Umbilical cord (tissue), 2 donors: Measurements from ENCODE around the gene PCID2. TPM values are rescaled to one million over a fixed set of nuclear protein-coding genes. Genes with fewer than 3 reads are reported as not detected.
A peak's percentile ranks its signal among the peaks of the same experiment; 100 is the strongest.

ENCODE experiments used
- DNase-seq: peaks from one replicate; pipeline ENCODE4 v3.0.0-alpha.2; 2015; ENCODE audit warnings: low spot score
- total RNA-seq: library from RNA; depleted of rRNA; stranded (reverse); fragments of >200 nt; gene quantifications from one replicate; pipeline ENCODE4 v1.2.3, GENCODE V29; 2014; ENCODE audit warnings: low replicate concordance; ENCODE audit not compliant: insufficient read depth

Gene PCID2
- total RNA-seq, 1 donor from 2014 or later, result 79.9 TPM

DNA sequence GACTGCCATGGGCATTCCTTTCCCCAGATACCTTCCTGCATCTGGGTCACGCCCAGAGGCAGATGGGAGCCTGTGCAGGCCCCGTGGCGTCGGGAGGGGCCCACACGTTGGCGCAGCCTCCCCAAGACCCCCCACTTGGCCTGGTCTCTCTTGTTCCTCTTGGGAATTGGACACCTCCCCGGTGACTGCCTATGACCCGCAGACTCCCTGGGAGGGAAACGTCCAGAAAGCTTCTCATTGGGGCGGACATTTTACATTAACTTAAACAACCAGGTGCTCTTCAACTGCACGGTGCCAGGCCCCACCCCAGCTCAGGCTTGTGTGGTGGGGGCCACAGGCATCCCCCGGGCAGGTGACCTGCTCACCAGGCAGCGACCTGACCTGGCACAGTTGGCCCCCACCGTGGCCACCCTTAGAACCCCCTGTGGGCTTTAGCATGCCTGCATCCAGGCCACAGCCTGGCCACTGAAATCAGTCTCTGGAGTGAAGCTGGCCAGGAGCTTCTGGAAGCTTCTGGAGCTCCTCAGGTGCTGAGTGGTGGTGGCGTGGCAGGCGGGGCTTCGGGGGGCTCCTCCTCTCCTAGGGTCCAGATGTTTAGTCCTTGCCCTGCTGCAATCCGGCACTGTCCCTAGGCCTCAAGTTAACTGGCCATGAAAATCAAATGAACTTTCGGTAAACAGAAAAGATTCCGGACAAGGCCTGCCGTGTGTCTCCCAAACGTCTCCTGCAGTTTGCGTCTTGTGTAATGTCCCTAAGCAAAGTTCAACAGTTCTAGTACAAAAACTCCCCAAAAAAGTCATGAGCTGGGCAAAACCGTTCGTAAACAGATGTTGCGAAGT is 58.5 kb downstream of the PCID2 start:
- no peak for DNase-seq

DNA sequence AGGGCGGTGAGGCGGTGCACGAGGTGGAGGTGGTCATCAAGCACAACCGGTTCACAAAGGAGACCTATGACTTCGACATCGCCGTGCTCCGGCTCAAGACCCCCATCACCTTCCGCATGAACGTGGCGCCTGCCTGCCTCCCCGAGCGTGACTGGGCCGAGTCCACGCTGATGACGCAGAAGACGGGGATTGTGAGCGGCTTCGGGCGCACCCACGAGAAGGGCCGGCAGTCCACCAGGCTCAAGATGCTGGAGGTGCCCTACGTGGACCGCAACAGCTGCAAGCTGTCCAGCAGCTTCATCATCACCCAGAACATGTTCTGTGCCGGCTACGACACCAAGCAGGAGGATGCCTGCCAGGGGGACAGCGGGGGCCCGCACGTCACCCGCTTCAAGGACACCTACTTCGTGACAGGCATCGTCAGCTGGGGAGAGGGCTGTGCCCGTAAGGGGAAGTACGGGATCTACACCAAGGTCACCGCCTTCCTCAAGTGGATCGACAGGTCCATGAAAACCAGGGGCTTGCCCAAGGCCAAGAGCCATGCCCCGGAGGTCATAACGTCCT is 59.4 kb downstream of the PCID2 start:
- no peak for DNase-seq

DNA sequence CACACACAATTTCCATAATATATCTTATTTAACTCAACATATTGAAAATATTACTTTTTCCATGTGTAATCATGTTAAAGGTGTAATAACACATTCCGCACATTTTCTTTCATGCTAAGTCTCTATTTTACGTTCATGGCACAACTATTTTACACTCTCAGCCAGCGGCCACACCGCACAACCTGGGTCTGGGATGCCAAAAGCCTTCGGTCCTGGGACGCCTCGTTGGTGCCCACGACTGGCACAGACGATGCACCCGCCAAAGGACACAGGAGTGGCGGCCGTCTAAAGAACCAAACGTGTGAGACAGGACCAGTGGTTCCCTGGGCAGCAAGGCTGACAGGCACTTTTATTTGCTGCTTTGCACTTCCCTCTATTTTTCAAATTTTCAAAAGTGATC is 60.1 kb downstream of the PCID2 start:
- no peak for DNase-seq

DNA sequence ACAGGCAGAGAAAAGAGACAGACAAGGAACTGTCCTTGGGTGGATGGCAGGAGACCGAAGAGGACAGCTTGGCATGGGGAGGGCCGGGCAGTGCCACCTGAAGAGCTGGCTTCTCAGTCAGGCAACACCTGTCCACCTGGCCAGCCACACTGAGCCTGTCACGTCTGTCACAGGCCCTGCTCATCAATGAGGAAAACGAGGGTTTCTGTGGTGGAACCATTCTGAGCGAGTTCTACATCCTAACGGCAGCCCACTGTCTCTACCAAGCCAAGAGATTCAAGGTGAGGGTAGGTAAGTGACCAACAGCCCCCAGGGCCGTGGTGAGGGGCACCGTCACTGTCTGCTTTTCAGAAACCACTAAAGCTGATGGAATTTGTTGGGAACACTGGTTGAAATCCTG is 61.3 kb downstream of the PCID2 start:
- no peak for DNase-seq

DNA sequence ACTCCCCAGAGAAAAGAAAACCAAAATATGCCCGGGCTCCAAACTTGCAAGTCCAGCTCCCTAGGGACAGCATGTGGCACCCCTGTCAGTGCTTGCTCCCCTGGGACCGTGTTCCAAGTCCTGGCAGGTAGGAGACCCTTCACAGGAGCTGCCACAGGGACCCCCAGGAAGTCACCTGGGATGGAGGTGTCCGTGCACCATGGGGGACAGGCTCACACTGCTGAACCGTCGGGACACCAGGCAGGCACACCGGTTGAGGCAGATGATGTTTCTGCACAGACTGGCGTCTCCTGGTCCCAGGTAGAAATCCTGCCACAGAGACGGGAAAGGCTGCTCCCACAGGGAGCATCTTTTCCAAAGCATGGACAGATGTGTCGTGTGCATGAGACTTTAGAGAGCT is 61.7 kb downstream of the PCID2 start:
- no peak for DNase-seq

DNA sequence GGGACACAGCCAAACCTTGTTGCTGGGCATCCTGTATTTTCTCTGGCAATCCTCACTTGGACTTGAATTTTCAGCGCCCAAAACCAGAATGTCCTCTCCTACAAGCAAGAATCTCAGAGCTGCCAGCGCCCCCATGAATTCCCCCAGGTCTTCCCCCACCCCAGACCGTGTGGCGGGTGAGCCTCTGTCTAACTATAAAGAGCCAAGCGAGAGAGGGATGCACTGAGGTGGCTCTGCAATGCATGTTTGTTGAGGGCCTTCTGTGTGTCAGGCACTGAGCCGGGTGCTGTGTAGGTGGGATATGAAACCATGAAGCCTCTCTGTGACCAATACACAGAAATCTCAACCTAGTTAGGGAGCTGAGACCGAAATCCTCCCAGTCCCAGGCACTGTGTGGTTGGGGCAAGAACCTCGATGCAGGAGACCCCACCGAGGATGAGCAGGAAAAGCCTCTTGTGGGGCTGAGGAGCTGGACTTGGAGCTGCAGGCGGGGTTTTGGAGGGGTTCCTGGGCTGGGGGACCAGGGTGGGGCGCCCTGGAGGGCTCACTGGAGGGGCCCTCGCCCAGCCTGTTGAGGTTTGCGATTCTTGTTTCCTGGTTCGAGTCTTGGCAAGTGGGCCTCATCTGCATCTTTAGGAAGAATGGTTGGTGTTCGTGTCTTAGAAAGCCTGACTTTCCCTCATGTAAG is 62.4 kb downstream of the PCID2 start:
- no peak for DNase-seq

DNA sequence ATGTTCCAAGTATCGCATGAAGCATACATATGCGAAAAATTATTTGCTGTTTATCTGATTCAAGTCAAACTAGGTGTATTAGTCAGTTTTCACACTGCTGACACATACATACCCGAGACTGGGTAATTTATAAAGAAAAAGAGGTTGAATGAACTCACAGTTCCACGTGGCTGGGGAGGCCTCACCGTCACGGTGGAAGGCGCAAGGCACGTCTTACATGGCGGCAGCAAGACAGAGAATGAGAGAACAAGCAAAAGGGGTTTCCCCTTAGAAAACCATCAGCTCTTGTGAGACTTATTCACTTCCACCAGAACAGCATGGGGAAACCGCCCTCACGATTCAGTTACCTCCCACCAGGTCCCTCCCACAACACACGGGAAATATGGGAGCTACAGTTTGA is 63.0 kb downstream of the PCID2 start:
- DNase-seq, result no peak

DNA sequence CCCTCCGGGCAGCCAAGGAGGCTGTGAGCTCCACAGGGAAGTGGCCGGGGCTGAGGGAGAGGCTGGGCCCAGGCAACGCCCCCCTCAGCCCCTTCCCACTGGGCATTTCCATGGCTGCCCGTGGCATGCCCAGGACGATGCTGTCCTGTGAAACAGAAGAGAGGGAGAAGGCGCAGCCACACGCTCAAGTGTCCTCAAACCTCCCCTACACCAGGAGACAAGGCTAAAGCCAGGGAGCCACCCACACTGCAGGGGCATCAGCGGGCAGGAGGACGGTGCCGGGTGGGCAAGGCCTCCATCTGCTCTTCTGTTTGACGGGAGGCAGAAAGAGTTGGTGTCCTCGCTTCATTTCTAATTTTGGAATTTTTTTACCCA is 64.2 kb downstream of the PCID2 start:
- DNase-seq, result no peak

DNA sequence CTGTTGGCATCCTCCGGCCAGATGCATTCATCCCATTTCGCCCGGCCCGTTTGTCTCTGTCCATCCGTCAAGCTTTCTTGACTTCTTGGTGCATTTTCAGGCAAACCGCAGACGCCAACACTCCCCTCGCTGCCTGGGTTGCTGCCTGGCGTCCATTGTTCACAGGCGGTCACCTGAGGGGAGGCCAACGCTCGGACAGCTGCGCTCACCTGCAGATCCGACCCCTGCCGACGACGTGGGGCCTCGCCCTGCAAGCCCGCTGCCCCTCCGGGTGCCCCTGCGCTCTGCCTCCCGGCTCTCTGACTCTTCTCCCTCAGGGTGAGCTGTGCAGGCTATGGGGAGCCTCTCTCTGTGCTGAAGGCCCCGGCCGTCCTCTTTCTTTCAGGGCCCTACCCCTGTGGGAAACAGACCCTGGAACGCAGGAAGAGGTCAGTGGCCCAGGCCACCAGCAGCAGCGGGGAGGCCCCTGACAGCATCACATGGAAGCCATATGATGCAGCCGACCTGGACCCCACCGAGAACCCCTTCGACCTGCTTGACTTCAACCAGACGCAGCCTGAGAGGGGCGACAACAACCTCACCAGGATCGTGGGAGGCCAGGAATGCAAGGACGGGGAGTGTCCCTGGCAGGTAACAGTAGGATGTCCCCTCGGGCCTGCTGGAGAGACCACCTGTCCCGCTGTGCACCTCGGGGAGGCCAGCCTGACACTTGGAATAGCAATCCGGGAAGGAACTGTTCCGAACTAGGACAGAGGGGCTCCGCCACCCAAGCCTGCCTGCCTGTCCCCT is 64.8 kb downstream of the PCID2 start:
- no peak for DNase-seq

DNA sequence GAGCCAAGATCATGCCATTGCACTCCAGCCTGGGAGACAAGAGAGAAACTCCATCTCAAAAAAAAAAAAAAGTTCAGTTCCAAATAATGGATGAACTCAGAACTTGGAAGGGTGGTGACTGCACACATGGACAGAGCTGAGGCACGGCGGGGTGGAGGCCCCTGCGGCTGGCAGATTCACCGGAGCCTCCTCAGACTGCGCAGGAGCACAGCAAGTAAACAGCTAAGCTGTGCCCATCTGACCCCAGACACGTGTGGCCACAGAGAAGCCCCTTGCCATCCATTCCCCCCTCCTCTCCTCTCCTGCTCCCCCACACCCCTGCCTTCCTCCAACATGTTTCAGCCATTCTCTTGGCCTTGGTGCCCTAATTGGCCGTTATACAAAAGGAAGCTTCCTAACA is 65.6 kb downstream of the PCID2 start:
- no peak for DNase-seq

DNA sequence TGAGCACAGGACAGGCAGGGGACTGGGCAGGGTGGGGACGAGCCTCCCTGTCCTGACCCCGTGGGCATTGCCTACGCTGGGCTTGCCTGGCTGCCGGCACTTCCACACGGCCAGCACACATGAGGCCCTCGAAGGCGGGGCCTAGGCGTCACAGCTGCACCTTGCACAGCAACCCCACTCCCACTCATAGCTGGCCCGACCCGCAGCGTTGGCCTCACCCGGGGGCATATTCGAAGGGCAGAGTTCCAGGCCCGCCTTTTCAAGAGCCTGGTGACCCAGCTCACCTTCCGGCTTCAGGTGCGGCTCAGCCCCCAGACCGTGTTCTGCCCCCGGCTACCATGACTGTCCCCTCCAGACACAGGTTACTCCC is 66.9 kb downstream of the PCID2 start:
- no peak for DNase-seq

DNA sequence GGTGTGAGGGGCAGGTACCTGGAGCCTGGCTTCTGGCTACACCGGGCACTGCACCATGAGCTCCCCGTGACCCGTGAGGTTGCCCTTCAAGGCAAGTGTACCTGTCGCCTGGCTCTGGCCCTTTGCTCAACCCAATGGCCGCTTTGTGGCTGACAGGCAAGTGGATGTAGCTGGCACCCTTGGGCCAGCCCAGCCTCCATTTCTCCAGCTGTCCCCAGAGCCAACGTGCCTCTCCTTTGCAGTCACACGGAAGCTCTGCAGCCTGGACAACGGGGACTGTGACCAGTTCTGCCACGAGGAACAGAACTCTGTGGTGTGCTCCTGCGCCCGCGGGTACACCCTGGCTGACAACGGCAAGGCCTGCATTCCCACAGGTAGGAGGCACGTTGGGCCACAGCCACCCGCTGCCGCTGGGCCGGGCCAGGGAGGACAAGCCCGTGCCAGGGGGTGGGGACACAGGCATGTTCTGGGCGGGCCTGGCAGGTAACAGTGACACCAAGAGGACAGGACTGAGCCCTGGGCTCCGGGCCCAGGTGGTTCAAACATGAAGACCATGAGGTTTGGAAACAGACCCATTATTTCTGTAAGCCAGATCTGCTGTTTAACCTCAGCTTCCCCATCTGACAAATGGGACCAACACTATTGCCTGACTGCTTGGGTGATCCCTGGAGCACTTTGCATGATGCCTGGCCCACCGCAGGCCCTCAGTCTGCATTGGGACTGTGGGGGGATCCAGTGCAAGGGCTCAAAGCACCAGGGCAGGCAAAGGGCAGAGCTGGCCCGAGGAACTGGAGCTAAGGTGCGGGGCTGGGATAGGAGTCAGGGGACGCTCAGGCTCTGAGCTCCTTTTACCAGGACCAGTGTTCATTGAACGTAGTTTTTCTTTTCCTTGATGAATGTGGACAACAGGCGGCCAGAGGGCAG is 67.5 kb downstream of the PCID2 start:
- no peak for DNase-seq

DNA sequence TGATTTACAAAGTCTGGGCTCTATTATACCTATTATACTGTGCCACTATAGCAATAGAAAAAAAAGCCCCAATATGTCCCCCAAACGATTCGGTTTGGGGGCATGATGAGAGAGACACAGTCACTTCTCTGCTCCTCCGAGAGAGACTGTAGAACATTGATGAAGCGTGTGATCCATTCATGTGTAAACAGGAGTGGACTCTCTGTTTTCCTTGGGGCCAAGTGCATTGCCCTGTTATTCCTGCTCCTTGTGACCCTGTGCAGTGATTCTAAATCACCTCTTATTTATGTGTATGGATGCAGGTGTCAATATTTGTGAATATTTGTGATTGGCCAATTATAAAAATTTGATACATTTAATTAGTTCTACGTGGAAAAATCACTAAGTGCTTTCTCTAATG is 68.9 kb downstream of the PCID2 start:
- no peak for DNase-seq

DNA sequence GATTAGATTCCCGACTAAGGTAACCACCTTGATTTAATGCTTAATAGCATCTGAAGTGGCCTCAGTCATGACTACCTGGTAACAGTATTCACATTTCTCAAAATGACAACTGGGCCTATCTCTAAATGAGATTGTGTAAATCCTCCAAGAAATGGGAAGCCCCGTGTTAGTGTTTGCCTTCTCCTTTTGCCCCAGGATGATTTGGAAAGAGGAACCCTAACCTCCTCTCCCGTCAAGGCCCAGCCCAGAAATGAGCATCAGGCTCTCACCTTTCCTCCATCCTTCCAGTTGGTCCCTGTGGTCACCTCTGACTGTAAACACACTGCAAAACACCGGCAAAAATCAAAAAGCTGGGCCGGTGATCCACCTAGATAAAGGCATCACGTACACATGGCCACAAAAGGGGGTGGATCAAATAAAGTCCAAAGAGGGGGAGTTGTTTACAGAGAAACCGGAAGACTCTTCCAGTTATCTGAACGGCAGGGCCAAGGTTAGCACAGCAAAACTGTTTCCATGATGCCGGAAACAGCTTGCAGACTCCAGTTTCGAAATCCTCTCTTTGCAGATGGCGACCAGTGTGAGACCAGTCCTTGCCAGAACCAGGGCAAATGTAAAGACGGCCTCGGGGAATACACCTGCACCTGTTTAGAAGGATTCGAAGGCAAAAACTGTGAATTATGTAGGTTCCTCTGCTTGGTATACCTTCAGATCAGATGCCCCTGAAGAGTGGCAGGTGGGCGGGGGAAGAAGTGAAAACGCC is 69.5 kb downstream of the PCID2 start:
- no peak for DNase-seq

DNA sequence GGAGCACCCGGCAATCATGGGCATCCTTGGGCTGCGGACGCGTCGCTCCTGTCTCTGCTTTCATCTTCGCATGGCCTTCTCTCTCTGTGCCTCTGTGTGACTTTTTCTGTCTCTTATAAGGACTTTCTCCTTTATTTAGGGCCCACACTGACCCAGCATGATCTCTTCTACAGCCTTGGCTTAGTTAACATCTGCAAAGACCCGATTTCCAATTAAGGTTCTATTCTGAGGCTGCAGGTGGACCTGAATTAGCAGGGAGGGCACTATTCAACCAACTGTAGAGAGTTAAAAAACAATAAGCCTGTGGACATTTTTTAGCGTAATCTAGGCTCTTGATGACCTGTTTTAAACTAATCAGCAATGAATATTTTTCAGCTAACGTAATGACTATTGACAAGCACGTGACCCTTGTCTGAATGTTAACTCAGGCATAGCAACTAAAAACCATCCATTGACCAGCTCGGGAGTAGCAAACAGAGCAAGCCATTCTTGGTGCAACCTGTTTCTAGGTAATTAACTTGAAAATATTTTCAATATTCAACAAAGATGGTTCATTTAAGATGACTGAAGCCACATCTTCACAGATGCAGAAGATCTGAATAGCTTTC is 70.7 kb downstream of the PCID2 start:
- no peak for DNase-seq

DNA sequence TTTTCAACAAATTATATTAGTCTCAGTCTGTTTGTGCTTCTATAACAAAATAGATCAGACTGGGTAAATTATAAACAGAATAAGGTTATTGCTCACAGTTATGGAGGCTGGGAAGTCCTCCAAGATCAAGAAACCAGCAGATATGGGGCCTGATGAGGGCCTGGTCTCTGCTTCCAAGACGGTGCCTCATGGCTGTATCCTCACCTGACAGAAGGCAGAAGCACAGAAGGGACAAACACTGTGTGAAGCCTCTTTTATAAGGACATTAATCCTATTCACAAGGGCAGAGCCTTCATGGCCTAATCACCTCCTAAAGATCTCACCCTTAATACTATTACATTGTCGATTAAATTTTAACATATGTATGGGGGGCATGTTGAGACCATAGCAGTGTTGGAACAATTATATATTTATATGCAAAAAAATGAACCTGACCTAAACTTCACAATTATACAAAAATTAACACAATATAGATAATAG is 73.1 kb downstream of the PCID2 start:
- no peak for DNase-seq

DNA sequence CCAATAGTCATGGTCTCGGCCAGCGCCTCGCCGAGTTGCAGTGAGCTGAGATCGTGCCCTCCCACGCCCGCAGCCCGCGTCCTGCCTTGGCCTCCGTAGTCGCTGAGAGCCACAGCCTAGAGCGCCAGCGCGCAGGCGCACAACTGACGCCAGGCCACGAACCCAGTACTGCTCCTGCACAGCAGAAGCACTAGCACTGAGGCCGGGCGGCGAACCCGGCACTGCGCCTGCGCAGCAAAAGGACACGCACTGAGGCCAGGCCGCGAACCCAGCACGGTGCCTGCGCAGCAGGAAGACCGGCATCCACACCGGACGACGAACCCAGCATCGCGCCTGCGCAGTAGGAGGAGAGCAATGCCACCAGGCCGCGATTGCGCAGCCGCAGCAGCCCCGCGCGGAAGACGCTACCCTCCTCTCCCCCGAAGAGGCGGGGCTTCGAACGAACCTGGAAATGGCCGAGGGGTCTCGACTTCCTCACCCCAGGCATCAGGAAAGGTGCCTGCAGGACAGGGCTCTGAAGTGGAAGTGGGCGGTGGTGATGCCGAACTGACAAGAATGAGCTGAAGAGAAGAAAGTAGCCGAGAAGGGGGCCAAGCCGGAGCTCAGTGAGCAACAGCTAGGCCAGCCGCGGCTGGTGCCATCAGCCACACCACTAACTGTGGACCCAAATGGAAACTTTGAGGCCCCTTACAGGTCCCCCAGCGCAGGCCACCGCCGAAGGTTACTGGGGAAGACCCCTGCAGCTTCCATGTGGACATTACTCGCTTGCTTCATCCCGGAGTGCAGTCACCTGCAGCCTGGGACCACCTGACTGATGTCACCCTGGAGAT is 78.3 kb downstream of the PCID2 start:
- DNase-seq, result peak; percentile 27

DNA sequence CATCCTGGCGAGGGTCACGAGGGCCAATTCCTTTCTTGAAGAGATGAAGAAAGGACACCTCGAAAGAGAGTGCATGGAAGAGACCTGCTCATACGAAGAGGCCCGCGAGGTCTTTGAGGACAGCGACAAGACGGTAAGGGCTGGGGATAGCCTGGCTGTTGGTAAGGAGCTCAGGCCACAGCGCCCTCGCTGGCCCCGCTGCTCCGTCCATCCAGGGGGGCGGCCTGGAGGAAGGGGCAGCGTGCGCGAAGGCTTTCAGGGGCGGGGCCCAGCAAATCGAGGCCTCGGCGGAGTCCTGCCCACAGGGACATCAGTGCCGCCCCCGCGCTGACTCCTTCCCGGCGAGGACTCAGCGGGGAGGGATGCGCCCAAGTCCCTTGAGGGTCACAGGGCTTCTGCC is 79.0 kb downstream of the PCID2 start:
- DNase-seq, result no peak
